HEK293T (cell line): Measurements from ENCODE around the gene NXN.

ENCODE experiments used
- ARNT ChIP-seq: fragments of 450-650 bp; IDR thresholded peaks from 2 replicates; pipeline ENCODE4 v1.6.1; 2017; ENCODE audit warnings: mild to moderate bottlenecking
- BHLHE40 ChIP-seq: fragments of 450-650 bp; IDR thresholded peaks from 2 replicates; pipeline ENCODE4 v1.6.1; 2016; ENCODE audit warnings: mild to moderate bottlenecking, moderate library complexity, borderline replicate concordance
- ELF4 ChIP-seq: fragments of 450-650 bp; IDR thresholded peaks from 2 replicates; pipeline ENCODE4 v1.6.1; 2017; ENCODE audit warnings: antibody characterized with exemption
- FOXA1 ChIP-seq: fragments of 450-650 bp; IDR thresholded peaks from 2 replicates; pipeline ENCODE4 v1.6.1; 2016; ENCODE audit warnings: mild to moderate bottlenecking
- FOXK2 ChIP-seq: fragments of 450-650 bp; IDR thresholded peaks from 2 replicates; pipeline ENCODE4 v1.6.1; 2016; ENCODE audit warnings: mild to moderate bottlenecking
- FOXM1 ChIP-seq: fragments of 450-650 bp; IDR thresholded peaks from 2 replicates; pipeline ENCODE4 v1.6.1; 2017; ENCODE audit warnings: mild to moderate bottlenecking, borderline replicate concordance
- L3MBTL2 ChIP-seq: fragments of 450-650 bp; conservative IDR thresholded peaks from 2 replicates; pipeline ENCODE4 v1.6.1; 2016; ENCODE audit warnings: mild to moderate bottlenecking
- LEF1 ChIP-seq: fragments of 450-650 bp; IDR thresholded peaks from 2 replicates; pipeline ENCODE4 v1.6.1; 2017; ENCODE audit warnings: mild to moderate bottlenecking, borderline replicate concordance
- NFRKB ChIP-seq: fragments of 450-650 bp; IDR thresholded peaks from 2 replicates; pipeline ENCODE4 v1.6.1; 2016; ENCODE audit warnings: mild to moderate bottlenecking, moderate library complexity
- SP1 ChIP-seq: fragments of 450-650 bp; IDR thresholded peaks from 2 replicates; pipeline ENCODE4 v1.6.1; 2017
- SUZ12 ChIP-seq: fragments of 450-650 bp; IDR thresholded peaks from 2 replicates; pipeline ENCODE4 v1.6.1; 2016; ENCODE audit warnings: mild to moderate bottlenecking
- TARDBP ChIP-seq: fragments of 450-650 bp; IDR thresholded peaks from 2 replicates; pipeline ENCODE4 v1.6.1; 2016
- ZNF384 ChIP-seq: fragments of 450-650 bp; IDR thresholded peaks from 2 replicates; pipeline ENCODE4 v1.6.1; 2016
- TF ChIP-seq, protein P1 (sequence below): fragments of 450-650 bp; IDR thresholded peaks from 2 replicates; pipeline ENCODE4 v1.6.1; 2016

GRCh38 chr17:924711-925475 is 54.7 kb downstream of the NXN start:
- TF ChIP-seq FOXA1, result no peak
- TF ChIP-seq FOXM1, result no peak
- no peak for TF ChIP-seq SP1
- TF ChIP-seq ELF4, result no peak
- no peak for TF ChIP-seq NFRKB
- no peak for TF ChIP-seq ARNT
- TF ChIP-seq LEF1, result no peak
- TF ChIP-seq TARDBP, result no peak
- no peak for TF ChIP-seq ZNF384
- TF ChIP-seq, protein P1, sequence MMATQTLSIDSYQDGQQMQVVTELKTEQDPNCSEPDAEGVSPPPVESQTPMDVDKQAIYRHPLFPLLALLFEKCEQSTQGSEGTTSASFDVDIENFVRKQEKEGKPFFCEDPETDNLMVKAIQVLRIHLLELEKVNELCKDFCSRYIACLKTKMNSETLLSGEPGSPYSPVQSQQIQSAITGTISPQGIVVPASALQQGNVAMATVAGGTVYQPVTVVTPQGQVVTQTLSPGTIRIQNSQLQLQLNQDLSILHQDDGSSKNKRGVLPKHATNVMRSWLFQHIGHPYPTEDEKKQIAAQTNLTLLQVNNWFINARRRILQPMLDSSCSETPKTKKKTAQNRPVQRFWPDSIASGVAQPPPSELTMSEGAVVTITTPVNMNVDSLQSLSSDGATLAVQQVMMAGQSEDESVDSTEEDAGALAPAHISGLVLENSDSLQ, result no peak
- TF ChIP-seq BHLHE40, result no peak
- no peak for TF ChIP-seq SUZ12
- TF ChIP-seq FOXK2, result no peak
- no peak for TF ChIP-seq L3MBTL2
